GM06990 (cell line): Measurements from ENCODE around the gene POLR1E.

ENCODE experiments used
- DNase-seq: peaks from one replicate; pipeline ENCODE4 v3.0.0-alpha.2; 2011; ENCODE audit not compliant: insufficient read length; ENCODE audit errors: extremely low read depth
- H3K27me3 ChIP-seq: replicated peaks from 2 replicates; pipeline ENCODE4 v1.6.0; 2011; ENCODE audit warnings: low read length; ENCODE audit not compliant: control insufficient read depth, insufficient read depth
- H3K36me3 ChIP-seq: 2 replicates; pipeline ENCODE4 v1.5.1; 2011; ENCODE audit warnings: low read length; ENCODE audit not compliant: control insufficient read depth, insufficient read depth
- H3K4me3 ChIP-seq: replicated peaks from 2 replicates; pipeline ENCODE4 v1.5.1; 2011; ENCODE audit warnings: low read depth, mild to moderate bottlenecking, control low read depth, low read length
- CTCF ChIP-seq: IDR thresholded peaks from 2 replicates; pipeline ENCODE4 v1.5.1; 2011; ENCODE audit warnings: low read length, control low read depth, mild to moderate bottlenecking, inconsistent platforms; ENCODE audit not compliant: insufficient read depth, poor library complexity, severe bottlenecking

Gene POLR1E

GRCh38 chr9:37447111-37447510, 38.6 kb upstream of the POLR1E start:
- Histone ChIP-seq H3K4me3 (no peak overlapping the region), H3K36me3 (peaks cover 2% of the 10 kb centered on the region; the same call in 1 of the 2 replicates), H3K27me3 (no peaks in the 10 kb centered on the region)
- no peak for TF ChIP-seq CTCF
- no peak for DNase-seq

- no peak for TF ChIP-seq CTCF
- H3K36me3 ChIP-seq, result peaks cover 2% of the 10 kb centered on the region; the same call in 1 of the 2 replicates
- DNase-seq, result no peak
Observed at GRCh38 chr9:37449862-37450632, 35.7 kb upstream of the POLR1E start.

GRCh38 chr9:37451628-37452027, 34.1 kb upstream of the POLR1E start:
- no peak for TF ChIP-seq CTCF
- Histone ChIP-seq H3K4me3 (no peak overlapping the region), H3K36me3 (peaks cover 2% of the 10 kb centered on the region; the same call in 1 of the 2 replicates), H3K27me3 (no peaks in the 10 kb centered on the region)
- DNase-seq, result no peak

More at GRCh38 chr9:37449862-37450632, 35.7 kb upstream of the POLR1E start:
- H3K27me3 ChIP-seq, result no peaks in the 10 kb centered on the region
- no peak overlapping the region for H3K4me3 ChIP-seq

- DNase-seq, result no peak
- Histone ChIP-seq H3K27me3 (no peaks in the 10 kb centered on the region), H3K4me3 (no peak overlapping the region), H3K36me3 (peaks cover 2% of the 10 kb centered on the region; the same call in 1 of the 2 replicates)
- no peak for TF ChIP-seq CTCF
Observed at GRCh38 chr9:37452611-37453010, 33.1 kb upstream of the POLR1E start.

- no peaks in the 10 kb centered on the region for H3K27me3 ChIP-seq
- H3K36me3 ChIP-seq, result peaks cover 2% of the 10 kb centered on the region; the same call in 1 of the 2 replicates
- no peak for TF ChIP-seq CTCF
- no peak for DNase-seq
- H3K4me3 ChIP-seq, result no peak overlapping the region
Observed at GRCh38 chr9:37453827-37454226, 31.9 kb upstream of the POLR1E start.
